Measurements from ENCODE around the gene PRTFDC1.

The PRTFDC1 gene

DNA sequence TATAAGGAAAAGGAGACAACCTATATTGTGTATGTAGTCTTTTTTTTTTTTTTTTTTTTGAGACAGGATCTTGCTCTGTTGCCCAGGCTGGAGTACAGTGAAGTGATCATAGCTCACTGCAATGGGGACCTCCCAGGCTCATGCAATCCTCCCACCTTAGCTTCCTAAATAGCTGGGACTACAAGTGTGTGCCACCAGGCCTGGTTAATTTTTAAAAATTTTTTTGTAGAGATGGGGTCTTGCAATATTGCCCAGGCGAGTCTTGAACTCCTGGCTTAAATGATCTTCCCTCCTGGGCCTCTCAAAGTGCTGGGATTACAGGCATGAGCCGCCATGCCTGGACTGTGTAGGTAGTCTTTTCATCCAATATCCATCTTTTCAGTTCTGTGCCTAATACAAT is 150.0 kb downstream of the PRTFDC1 start:
- in situ Hi-C loops (cut with MboI; ENCODE audit: low sequenced_read_pairs, unreplicated experiment) = no loop called here
- TF ChIP-seq, protein P1, sequence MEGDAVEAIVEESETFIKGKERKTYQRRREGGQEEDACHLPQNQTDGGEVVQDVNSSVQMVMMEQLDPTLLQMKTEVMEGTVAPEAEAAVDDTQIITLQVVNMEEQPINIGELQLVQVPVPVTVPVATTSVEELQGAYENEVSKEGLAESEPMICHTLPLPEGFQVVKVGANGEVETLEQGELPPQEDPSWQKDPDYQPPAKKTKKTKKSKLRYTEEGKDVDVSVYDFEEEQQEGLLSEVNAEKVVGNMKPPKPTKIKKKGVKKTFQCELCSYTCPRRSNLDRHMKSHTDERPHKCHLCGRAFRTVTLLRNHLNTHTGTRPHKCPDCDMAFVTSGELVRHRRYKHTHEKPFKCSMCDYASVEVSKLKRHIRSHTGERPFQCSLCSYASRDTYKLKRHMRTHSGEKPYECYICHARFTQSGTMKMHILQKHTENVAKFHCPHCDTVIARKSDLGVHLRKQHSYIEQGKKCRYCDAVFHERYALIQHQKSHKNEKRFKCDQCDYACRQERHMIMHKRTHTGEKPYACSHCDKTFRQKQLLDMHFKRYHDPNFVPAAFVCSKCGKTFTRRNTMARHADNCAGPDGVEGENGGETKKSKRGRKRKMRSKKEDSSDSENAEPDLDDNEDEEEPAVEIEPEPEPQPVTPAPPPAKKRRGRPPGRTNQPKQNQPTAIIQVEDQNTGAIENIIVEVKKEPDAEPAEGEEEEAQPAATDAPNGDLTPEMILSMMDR (IDR thresholded peaks at IDR 0.05; ENCODE audit: borderline replicate concordance, control extremely low read depth, extremely low read depth, insufficient read depth, missing control alignments) = no peak
- no peak for DNase-seq (ENCODE audit: low spot score)

DNA sequence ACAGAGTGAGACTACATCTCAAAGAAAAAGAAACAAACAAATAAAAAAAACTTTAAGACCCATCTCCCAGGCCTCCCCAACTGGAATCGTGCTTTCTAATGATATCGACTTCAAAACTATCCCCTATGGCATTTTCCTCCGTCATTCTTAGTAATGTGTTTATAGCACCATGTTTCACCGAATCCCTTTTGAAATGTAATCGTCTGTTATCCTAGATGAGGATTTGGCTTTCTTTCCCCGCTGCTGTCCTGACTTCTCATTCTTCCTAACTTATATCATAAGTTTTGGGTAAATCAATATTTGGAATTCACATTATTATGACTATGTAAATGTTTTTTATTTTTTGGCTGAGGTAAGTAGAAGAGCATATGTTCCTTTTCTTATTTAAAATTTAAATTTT is 151.5 kb downstream of the PRTFDC1 start:
- in situ Hi-C loops (cut with MboI; ENCODE audit: low sequenced_read_pairs, unreplicated experiment) = no loop called here
- TF ChIP-seq, protein P1 (IDR thresholded peaks at IDR 0.05; ENCODE audit: borderline replicate concordance, control extremely low read depth, extremely low read depth, insufficient read depth, missing control alignments) = no peak
- no peak for DNase-seq (ENCODE audit: low spot score)
